ENCODE measurements around the gene ALKAL2. TPM values are rescaled to one million over a fixed set of nuclear protein-coding genes. Genes with fewer than 3 reads are reported as not detected.

Gene ALKAL2
- total RNA-seq, 2 experiments from 2014 or later = not detected

Other genes with a start within 250 kb of the ALKAL2 start
- gene FAM110C, start 241.6 kb downstream of the ALKAL2 start, total RNA-seq = under 1 TPM in 1 of 2 experiments, not detected in 1; 0.10 TPM
- gene SH3YL1, start 24.1 kb downstream of the ALKAL2 start, total RNA-seq = 10 to 100 TPM; 17.1 to 17.9 TPM
- gene ACP1, start 23.1 kb downstream of the ALKAL2 start, total RNA-seq = 100 to 1,000 TPM; 144 to 147 TPM

Data from activated naive CD4-positive, alpha-beta T cell treated with anti-CD3 and anti-CD28 coated beads for 36 hours (primary cell).